HG03103 (cell line): ENCODE data around the gene CEP68.

Source experiments
- ATAC-seq: cut with Tn5 transposase; IDR thresholded peaks from one replicate; pipeline ENCODE4 v1.9.1; 2021; ENCODE audit warnings: low read depth; ENCODE audit not compliant: unreplicated experiment

Gene CEP68

GRCh38 chr2:65075605-65076344 lies 19.6 kb downstream of the CEP68 start:
- ATAC-seq = no peak

- no peak for ATAC-seq
Measured at GRCh38 chr2:65076345-65076710, 20.1 kb downstream of the CEP68 start.

GRCh38 chr2:65077898-65078297 lies 21.7 kb downstream of the CEP68 start:
- ATAC-seq = no peak

- no peak for ATAC-seq
Measured at GRCh38 chr2:65079017-65079416, 22.8 kb downstream of the CEP68 start.

- no peak for ATAC-seq
Measured at GRCh38 chr2:65081232-65081685, 25.0 kb downstream of the CEP68 start.

- ATAC-seq = no peak
Measured at GRCh38 chr2:65085148-65085547, 28.9 kb downstream of the CEP68 start.

- no peak for ATAC-seq
Measured at GRCh38 chr2:65092791-65093190, 36.6 kb downstream of the CEP68 start.

GRCh38 chr2:65093211-65093610 lies 37.0 kb downstream of the CEP68 start:
- ATAC-seq = no peak

- no peak for ATAC-seq
Measured at GRCh38 chr2:65096948-65097347, 40.7 kb downstream of the CEP68 start.

GRCh38 chr2:65097844-65098243 lies 41.6 kb downstream of the CEP68 start:
- ATAC-seq = no peak

- no peak for ATAC-seq
Measured at GRCh38 chr2:65098741-65099140, 42.5 kb downstream of the CEP68 start.

GRCh38 chr2:65101071-65101470 lies 44.9 kb downstream of the CEP68 start:
- no peak for ATAC-seq

- ATAC-seq = no peak
Measured at GRCh38 chr2:65103013-65103715, 46.9 kb downstream of the CEP68 start.

- no peak for ATAC-seq
Measured at GRCh38 chr2:65107530-65107929, 51.3 kb downstream of the CEP68 start.

- ATAC-seq = no peak
Measured at GRCh38 chr2:65108780-65109179, 52.6 kb downstream of the CEP68 start.

GRCh38 chr2:65112633-65113032 lies 56.4 kb downstream of the CEP68 start:
- no peak for ATAC-seq

GRCh38 chr2:65113229-65113628 lies 57.0 kb downstream of the CEP68 start:
- no peak for ATAC-seq

GRCh38 chr2:65113816-65114215 lies 57.6 kb downstream of the CEP68 start:
- no peak for ATAC-seq

GRCh38 chr2:65114921-65115320 lies 58.7 kb downstream of the CEP68 start:
- ATAC-seq = no peak

- no peak for ATAC-seq
Measured at GRCh38 chr2:65116645-65117044, 60.4 kb downstream of the CEP68 start.

GRCh38 chr2:65120990-65121693 lies 64.9 kb downstream of the CEP68 start:
- ATAC-seq = no peak

- no peak for ATAC-seq
Measured at GRCh38 chr2:65122313-65122712, 66.1 kb downstream of the CEP68 start.
